GM18868 (cell line): ENCODE measurements around the gene TMEM62.

ENCODE experiments used
- ATAC-seq: cut with Tn5 transposase; IDR thresholded peaks from one replicate; pipeline ENCODE4 v1.9.1; 2021; ENCODE audit warnings: mild to moderate bottlenecking, moderate library complexity; ENCODE audit not compliant: unreplicated experiment

The TMEM62 gene

GRCh38 chr15:43226436-43227305 is 93.3 kb downstream of the TMEM62 start:
- no peak for ATAC-seq

GRCh38 chr15:43229977-43230376 is 96.6 kb downstream of the TMEM62 start:
- ATAC-seq = no peak

- no peak for ATAC-seq
Observed at GRCh38 chr15:43230640-43231115, 97.3 kb downstream of the TMEM62 start.

- no peak for ATAC-seq
Observed at GRCh38 chr15:43232289-43232874, 99.0 kb downstream of the TMEM62 start.
